ENCODE results near the gene H3-3A.
A peak's percentile ranks its signal among the peaks of the same experiment; 100 is the strongest.

Gene H3-3A

DNA sequence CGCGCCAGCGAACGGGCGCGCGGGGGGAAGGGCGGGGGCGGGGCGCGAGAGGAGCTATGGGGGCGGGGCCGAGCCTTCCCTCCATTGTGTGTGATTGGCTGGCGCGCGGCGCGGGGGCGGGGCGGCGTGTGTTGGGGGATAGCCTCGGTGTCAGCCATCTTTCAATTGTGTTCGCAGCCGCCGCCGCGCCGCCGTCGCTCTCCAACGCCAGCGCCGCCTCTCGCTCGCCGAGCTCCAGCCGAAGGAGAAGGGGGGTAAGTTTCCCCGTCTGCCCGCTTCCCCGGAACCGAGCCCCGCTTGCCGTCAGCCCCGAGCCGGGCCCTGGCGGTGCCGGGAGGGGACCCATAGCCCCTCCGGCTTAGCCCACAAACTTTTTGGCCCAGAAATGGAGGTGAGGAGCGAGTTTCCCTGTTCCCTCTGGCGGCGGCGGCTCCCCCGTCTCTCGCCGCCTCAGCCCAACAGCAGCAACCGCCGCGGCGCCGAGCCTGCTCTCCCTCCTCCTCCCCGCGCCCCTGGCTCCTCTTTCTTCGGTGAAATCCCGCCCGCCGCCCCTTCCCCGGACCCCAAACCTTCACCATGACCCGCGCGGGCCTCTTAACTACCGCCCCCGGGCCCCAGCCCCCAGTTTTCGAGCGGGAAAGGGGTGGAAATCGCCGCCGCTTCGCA is at the start of gene H3-3A:
H3-3A (plus strand) TSS at position 159 of the 666 bp plus-strand sequence. CDS start 1,636 bp downstream, outside the sequence.
- peak; percentile 76 for FAIRE-seq
- peak; percentile 88 for DNase-seq (ENCODE audit: insufficient read length, low spot score)

DNA sequence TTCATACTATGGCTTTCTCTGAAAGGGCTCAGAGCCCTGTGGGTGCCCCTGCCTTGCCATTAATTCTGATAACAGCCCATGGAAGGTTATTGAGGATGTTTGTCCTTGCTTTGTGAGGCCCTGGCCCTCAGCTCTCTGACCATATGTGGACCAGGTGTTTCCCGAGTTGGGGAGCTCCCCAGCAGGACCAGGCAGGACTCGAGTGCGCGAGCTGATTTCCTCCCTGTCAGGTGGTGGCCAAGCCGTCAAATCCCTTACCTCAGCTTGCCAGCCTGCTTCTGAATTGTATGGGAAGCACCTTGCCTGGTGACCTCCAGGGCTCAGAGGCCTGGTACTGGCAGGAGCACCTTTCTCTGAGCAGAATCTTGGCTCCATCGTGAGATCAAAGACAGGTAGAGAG is 45.4 kb upstream of the H3-3A start:
- FAIRE-seq (no peak), DNase-seq (ENCODE audit: insufficient read length, low spot score) (no peak)

DNA sequence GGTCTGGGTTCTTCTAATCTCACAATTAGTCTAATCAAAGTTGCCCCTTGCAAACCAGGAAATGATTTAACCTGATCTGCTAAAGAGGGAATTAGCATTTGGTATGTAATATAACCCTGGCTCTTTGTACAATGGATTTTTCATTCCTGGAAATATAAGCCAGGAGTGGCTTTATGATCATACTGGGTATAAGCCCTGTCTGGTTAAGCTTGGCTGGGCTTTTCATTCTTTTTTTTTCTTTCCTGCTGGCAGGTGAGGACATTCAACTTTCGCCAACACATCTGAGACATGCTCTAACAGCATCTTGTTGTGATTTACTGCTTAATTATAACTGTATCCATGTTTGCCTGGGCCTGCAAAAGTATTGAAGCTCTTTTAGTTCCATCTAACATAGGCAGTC is 42.9 kb upstream of the H3-3A start:
- FAIRE-seq = no peak
- DNase-seq (ENCODE audit: insufficient read length, low spot score) = no peak

DNA sequence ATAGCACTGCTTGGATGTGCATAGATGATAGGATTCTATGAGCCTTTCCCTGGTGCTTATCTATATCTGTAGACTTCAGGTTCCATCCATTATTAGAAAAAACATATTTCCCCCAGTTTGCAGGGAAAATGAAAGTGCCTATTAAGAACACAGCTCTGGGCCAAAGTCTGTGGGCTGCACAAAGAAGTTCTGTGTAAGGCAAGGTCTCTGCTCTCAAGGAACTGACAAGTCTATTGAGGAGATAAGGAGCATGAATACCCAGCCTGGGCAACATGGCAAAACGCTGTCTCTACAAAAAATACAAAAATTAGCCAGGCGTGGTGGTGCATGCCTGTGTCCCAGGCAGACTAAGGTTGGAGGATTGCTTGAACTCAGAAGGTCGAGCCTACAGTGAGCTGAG is 41.1 kb upstream of the H3-3A start:
- no peak for FAIRE-seq
- no peak for DNase-seq (ENCODE audit: insufficient read length, low spot score)

DNA sequence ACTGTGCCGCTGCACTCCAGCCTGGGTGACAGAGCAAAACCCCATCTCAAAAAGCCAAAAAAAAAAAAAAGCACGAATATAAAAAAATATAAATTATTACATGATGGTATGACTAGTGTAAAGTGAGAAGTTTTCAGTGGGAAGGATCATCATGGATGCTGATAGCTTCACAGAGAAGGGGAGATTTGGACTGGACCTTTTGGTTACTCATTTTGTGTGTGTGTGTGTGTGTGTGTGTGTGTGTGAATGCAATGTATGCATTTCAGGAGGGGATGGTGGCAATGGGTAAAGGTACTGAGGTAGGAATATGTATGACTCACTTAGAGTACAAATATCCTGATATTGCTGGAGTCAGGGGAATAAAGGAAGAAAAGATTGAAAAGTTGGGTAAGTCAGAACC is 40.7 kb upstream of the H3-3A start:
- no peak for FAIRE-seq

DNA sequence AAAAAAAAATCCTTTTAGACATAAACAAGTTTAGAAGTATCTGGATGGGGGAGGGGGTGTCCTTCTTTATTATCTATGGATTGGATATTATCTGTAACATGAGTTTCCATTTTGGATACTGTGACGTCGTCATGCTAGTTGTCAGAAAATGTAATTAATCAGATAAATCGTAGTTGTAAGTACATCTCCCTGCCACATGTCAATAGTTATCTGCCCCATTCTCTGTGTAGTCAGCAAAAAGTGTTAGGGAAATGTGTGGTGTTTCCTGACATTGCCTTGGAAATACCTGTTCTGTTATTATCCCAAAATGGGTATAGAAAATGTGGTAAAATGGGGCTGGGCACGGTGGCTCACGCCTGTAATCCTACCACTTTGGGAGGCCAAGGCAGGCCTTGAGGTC is 38.8 kb upstream of the H3-3A start:
- FAIRE-seq = no peak
- no peak for DNase-seq (ENCODE audit: insufficient read length, low spot score)

More for the DNA sequence above, 40.7 kb upstream of the H3-3A start:
- DNase-seq (ENCODE audit: insufficient read length, low spot score) = no peak

DNA sequence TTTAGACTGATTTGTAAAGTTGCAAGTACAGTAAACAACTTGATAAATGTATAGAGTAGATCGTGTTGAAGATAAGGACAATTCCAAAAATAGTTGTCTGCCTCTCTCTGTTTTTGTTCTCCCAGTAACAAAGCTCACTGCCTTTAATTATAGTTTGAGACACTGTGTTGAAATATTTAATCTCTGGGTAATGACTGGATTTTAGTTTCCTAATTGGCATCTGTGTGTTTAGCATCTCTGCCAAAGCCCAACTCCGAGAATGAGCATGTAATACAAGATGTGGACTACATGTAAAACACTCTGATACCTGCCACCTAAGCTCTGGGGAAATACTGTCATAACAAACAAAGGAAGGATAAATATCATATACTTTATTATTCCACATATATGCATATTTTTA is 35.7 kb upstream of the H3-3A start:
- FAIRE-seq = no peak
- DNase-seq (ENCODE audit: insufficient read length, low spot score) = no peak

DNA sequence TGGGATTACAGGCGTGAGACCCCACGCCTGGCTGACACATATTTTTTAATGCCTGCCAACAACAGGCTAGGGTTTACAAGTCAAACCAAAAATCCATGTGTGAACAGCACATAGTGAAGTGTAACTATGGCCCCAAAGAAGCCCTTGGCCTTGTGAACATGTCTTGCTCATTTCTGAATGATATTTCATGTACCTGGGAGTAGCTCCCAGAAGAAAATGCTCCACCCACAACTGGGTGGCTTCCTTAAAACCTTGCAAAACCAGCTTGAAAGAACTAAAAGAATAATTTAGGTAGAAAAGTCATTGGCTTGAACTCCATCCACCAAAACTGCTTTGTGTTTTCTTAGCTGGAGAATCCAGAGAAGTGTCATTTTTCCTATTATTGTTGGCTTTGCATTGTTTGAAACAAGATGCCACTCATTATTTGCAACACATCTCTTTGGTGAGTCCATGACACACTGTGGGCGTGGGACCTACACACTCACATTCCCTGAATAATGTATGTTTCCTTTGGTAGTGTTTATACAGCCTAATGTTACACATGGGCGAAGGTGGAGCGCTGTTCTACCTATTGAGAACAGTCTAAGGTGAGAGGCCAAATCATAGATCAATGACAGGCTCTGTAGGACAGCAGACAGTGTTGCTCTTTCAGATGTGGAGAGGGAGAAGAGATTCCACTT is 34.8 kb upstream of the H3-3A start:
- DNase-seq (ENCODE audit: insufficient read length, low spot score) (no peak), FAIRE-seq (peak; percentile 8)

DNA sequence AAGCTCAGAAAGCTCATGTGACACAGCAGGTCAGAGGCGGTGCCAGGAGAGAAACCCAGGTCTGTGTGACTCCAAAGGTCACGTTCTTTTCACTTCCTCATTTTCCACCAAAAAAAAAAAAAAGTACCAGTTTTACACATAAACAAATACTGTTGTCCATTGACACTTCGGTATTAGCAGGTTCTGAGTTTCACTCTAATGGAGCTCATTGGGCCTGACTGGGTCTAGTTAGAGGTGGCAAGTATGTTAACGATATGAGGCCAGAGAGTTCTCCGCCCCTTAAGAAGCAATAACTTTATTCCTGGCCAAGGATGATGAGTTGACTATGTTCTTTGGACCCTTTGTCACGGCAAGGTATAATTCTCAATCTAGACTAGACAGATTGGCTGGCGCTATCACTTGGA is 33.4 kb upstream of the H3-3A start:
- peak; percentile 95 for FAIRE-seq
- DNase-seq (ENCODE audit: insufficient read length, low spot score) = peak; percentile 58

DNA sequence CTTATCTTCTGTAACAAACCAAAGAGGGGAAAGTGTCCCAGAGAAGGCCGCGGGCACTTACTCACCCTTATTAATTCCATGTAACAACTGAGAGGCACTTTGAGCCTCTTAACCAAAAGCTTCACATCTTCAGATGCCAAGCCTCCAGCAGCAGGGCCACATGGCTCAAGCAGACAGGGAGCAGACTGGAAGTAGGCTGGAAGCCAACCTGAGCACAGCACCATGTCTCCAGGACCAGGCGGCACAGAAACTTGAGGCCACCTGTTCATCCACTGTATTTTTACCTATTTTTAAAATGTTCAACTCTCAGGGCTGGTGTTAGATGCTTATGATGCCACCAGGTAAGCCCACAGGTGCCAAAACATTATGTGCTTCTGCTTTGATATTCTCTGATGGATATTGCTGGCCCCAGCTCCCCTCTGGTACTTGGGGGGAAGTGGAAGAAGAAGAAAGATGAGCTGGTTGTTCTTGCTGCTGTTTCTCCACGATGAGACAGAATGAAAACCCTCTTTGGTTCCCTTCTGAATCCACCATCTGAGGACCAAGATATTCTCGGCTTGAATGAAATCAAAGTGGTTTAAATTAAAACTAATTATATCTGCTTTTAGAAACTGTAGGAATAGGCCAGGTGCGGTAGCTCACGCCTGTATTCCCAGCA is 32.8 kb upstream of the H3-3A start:
- peak; percentile 84 for FAIRE-seq

DNA sequence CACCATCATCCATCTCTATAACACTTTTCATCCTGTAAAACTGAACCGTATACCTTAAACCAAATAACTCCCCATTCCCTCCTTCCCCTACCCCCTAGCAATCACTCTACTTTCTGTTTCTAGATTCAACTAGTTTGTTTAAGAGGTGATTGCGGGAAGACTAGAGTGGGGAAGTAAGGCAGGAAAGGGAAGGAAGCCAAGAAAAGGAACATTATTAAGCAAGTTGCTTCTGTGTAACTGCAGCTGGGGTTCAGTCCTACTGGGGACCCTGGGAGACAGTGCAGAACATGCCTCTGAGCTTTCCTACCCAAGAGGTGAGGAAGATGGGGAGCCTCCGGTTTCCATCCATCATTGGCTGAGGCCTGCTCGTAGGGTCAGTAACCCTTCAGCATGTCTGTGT is 28.9 kb upstream of the H3-3A start:
- DNase-seq (ENCODE audit: insufficient read length, low spot score) = no peak

More for the DNA sequence above, 32.8 kb upstream of the H3-3A start:
- DNase-seq (ENCODE audit: insufficient read length, low spot score) = no peak

DNA sequence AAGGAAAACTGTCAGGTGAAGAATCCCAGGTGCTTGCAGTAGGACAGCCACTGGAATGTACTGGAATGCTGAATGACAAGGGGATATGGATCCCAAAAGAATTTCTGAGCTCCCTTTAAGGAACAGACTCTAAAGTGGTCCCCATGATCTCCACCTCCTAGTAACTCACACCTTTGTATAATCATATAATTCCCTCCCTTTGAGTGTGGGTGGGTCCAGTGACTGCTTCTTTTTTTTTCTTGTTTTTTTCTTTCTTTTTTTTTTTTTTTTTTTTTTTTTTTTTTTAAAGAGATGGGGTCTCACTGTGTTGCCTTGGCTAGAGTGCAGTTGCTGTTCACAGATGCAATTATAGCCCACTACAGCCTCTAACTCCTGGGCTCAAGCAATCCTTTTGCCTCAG is 28.5 kb upstream of the H3-3A start:
- no peak for FAIRE-seq
- no peak for DNase-seq (ENCODE audit: insufficient read length, low spot score)

More for the DNA sequence above, 28.9 kb upstream of the H3-3A start:
- FAIRE-seq = no peak

DNA sequence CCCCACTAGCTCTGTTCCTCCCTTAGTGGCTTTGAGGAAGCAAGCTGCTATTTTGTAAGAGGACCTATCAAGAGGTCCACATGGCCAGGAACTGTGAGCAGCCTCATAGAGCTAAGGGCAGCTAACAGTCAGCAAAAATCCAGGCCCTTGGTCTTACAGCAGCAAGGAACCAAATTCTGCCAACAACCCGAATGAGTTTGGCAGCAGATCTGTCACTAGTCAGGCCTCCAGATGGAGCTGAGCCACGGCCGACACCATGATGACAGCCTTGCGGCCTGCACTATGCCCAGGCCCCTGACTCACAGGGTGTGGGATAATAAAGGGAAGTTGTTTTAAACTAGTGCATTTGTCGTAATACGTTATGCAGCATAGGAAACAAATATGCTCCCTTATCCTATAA is 28.0 kb upstream of the H3-3A start:
- FAIRE-seq = no peak
- no peak for DNase-seq (ENCODE audit: insufficient read length, low spot score)

DNA sequence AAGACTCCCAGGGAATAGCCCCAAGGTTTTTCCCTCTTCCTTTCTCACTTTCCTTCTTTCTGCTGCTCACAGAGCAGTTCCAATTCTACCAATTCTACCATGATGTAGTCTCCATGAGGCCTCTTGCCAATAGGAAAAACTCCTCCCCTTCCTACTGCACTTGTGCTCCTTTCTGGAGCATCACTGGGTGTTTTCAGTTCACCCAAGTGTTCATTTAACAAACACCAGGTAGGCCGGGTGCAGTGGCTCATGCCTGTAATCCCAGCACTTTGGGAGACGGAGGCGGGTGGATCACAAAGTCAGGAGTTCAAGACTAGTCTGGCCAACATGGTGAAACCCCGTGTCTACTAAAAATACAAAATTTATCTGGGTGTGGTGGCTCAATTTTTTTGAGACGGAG is 26.6 kb upstream of the H3-3A start:
- FAIRE-seq (no peak), DNase-seq (ENCODE audit: insufficient read length, low spot score) (no peak)

DNA sequence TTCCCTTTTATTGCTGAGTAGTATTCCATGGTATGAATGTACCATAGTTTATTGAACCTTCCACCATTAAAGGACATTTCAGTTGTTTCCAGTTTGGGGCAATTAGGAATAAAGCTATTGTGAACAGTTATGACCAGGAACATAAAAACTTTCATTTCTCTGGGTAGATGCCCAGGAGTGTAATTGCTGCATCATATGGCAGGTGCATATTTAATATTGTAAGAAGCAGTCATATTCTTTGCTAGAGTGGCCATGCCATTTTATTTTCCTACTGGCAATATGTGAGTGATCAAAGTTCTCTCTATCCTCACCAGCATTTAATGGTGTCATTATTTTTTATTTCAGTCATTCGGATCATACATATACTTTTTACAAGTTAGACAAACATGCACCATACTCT is 23.9 kb upstream of the H3-3A start:
- DNase-seq (ENCODE audit: insufficient read length, low spot score) (no peak), FAIRE-seq (no peak)

DNA sequence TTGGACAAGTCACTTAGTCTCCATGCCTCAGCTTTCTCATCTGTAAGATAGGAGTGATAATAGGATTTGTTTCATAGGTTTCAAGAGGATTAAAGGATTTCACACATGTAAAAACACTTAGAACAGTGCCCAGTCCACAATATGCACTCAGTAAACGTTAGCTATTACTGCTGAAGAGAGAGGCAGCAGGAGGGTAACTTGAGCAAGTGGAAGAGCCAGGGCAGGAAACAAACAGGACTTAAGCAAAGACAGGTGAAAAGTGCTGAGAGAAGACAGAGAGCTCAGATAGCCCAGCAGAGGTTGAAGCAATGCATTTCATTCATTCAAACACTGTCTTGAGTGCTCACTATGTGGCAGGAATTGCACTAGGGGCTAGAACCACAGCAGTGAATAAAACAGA is 21.1 kb upstream of the H3-3A start:
- DNase-seq (ENCODE audit: insufficient read length, low spot score) = no peak
- no peak for FAIRE-seq

DNA sequence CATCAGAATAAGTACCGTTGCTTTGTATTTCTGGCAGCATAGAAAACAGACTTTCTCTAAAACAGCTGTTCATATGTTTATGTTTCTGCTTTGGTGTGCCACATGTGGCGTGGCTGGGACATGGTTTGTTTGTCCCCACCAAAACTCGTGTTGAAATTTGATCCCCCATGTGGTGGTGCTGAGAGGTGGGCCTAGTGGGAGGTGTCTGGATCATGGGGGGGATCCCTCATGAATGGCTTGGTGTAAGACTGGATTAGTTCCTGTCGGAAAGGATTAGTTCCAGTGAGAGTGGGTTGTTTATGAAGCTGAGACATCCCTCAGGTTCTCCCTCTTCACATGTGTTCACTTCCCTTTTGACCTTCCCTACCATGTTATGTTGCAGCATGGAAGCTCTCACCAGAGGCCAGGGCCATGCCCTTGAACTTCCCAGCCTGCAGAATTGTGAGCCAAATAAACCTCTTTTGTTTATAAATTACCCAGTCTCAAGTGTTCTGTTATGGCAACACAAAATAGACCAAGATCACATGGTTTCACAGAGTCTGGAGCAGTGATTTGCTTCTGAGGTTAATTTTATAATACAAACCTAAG is 17.9 kb upstream of the H3-3A start:
- FAIRE-seq = no peak
- no peak for DNase-seq (ENCODE audit: insufficient read length, low spot score)

DNA sequence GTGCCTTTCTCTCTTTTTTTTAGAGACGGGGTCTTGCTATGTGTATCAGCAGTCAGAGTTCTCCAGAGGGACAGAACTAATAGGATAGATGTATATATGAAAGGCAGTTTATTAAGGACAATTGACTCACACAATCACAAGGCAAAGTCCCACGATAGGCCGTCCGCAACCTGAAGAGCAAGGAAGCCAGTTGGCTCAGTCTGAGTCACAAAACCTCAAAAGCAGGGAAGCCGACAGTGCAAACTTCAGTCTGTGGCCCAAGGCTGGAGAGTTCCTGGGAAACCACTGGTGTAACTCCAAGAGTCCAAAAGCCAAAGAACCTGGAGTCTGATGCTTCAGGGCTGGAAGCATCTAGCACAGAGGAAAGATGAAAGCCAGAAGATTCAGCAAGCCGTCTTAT is 16.3 kb upstream of the H3-3A start:
- FAIRE-seq = no peak
- no peak for DNase-seq (ENCODE audit: insufficient read length, low spot score)

DNA sequence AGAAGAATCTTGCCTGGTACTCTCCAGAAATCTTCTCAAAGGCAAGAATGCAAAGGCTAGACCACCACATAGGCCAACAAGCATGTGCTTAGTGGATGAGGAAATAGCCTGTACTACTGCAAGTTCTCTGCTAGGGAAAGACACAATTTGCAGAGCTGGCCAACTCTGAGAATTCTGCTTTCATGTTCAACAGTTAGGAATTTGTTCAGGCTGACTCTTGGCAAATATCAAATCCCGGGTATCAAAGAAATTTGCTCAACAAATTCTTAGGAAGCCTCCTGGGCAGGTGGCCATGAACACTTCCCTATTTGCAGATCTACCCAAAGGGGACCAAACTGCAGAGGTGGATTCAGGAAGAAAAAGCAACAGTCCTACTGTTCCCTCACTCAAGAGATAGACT is 15.0 kb upstream of the H3-3A start:
- DNase-seq (ENCODE audit: insufficient read length, low spot score) (no peak), FAIRE-seq (no peak)

DNA sequence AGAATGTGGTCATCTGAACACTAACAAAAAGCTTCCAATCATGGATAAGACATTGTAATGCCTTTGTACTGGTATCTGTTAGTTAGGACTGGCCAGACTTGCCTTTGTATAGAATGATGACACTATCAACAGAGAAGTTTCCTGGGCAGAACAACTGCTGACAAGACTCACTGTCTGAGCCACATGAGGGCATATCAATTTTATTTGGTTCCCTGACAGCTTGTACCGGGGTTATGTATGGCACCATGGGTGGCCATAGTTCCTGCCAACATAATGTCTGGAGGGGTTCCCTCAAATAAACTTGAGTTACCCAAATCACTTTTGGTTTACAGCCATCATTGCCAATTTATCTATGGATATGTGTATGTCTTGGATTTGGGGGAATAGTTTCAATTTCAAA is 13.6 kb upstream of the H3-3A start:
- no peak for FAIRE-seq
- no peak for DNase-seq (ENCODE audit: insufficient read length, low spot score)

DNA sequence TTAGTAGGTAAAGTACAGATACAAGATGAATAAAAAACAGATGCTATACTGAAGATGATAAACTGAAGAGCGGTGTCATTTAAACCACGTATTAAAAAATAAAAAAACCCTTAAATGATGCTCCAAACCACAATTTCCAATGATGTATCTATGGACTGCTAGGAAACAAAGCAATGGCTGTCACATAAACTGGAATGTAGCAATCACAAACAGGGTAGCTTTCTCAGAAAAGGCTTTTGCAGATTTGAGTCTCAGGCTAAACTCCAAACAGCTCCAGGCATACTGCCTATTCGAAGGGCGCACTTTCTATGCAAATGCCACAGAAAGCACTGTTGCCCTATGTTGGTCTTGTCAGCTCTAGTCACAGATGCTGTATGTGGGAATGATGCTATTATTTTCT is 12.4 kb upstream of the H3-3A start:
- FAIRE-seq (no peak), DNase-seq (ENCODE audit: insufficient read length, low spot score) (no peak)

DNA sequence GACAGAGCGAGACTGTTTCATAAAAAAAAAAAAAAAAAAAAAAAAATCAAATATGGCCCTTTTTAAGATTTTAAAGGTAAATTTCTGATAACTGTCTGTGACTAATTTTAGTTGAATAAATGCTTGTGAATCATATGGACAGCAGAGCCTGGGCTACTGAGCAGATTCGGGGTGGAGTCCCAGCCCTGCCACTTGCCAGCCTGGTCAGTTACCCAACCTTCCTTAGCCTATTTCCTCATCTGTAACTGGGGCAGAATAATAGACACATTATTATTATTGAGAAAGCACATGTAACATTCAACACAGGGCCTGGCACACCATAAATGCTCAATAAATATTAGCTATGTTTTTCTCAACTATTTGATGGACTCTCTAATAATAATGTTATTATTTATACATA is 11.2 kb upstream of the H3-3A start:
- FAIRE-seq (no peak), DNase-seq (ENCODE audit: insufficient read length, low spot score) (no peak)

Measured in GM19239 (cell line).